ENCODE results near the gene DMRTC1.
"Not testable (repeated sequence)": the region's sequence is repeated elsewhere in the genome, so short reads cannot be mapped to it uniquely, and the experiment has no call there.

DMRTC1 gene

DNA sequence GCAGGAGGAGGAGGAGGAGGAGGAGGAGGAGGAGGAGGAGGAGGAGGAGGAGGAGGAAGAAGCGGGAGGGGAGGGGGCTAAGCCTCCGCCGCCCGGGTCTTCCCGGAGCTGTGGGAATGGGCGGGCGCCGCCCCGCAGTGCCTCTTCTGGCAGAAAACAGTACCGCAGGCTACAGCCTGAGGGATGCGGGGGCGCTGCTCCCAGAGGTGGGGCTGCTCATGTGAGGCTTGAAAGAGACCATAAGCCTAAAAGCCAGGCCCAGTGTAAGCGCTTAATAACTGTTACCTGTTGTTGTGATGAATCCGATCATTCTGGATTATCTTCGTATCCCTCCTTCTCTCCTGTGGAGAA, at the start of gene DMRTC1:
Gene DMRTC1, minus strand, starts transcription at position 19 of the 351 bp plus-strand sequence. CDS start 68,143 bp downstream, outside the sequence.
- not testable (repeated sequence) for H3K4me1 Mint-ChIP-seq (ENCODE audit: low read depth); H3K4me3 Mint-ChIP-seq; H3K36me3 Mint-ChIP-seq (ENCODE audit: low read depth); DNase-seq; H3K27me3 Mint-ChIP-seq; H3K27ac Mint-ChIP-seq; H3K9me3 Mint-ChIP-seq

GRCh38 chrX:72980894-72981469, 37.3 kb upstream of the DMRTC1 start:
- peaks cover 48% of the 10 kb centered on the region for H3K27me3 Mint-ChIP-seq
- not testable (repeated sequence) for H3K9me3 Mint-ChIP-seq; H3K4me1 Mint-ChIP-seq (ENCODE audit: low read depth); H3K27ac Mint-ChIP-seq; H3K4me3 Mint-ChIP-seq; DNase-seq; H3K36me3 Mint-ChIP-seq (ENCODE audit: low read depth)

GRCh38 chrX:72974885-72975284, 31.2 kb upstream of the DMRTC1 start:
- not testable (repeated sequence) for H3K9me3 Mint-ChIP-seq; H3K27ac Mint-ChIP-seq; H3K36me3 Mint-ChIP-seq (ENCODE audit: low read depth); H3K27me3 Mint-ChIP-seq; H3K4me3 Mint-ChIP-seq; H3K4me1 Mint-ChIP-seq (ENCODE audit: low read depth); DNase-seq

GRCh38 chrX:72971859-72972258, 28.2 kb upstream of the DMRTC1 start:
- not testable (repeated sequence) for H3K27ac Mint-ChIP-seq; H3K4me1 Mint-ChIP-seq (ENCODE audit: low read depth); H3K27me3 Mint-ChIP-seq; DNase-seq; H3K9me3 Mint-ChIP-seq; H3K4me3 Mint-ChIP-seq; H3K36me3 Mint-ChIP-seq (ENCODE audit: low read depth)

GRCh38 chrX:72959971-72960370, 16.3 kb upstream of the DMRTC1 start:
- not testable (repeated sequence) for H3K4me1 Mint-ChIP-seq (ENCODE audit: low read depth); H3K9me3 Mint-ChIP-seq; H3K36me3 Mint-ChIP-seq (ENCODE audit: low read depth); DNase-seq; H3K4me3 Mint-ChIP-seq; H3K27ac Mint-ChIP-seq; H3K27me3 Mint-ChIP-seq

- H3K4me1 Mint-ChIP-seq (ENCODE audit: low read depth); H3K36me3 Mint-ChIP-seq (ENCODE audit: low read depth); H3K4me3 Mint-ChIP-seq; H3K9me3 Mint-ChIP-seq; H3K27ac Mint-ChIP-seq; H3K27me3 Mint-ChIP-seq; DNase-seq: not testable (repeated sequence)
Observed at GRCh38 chrX:72943035-72943818, 410 bp downstream of the DMRTC1 start.

DNA sequence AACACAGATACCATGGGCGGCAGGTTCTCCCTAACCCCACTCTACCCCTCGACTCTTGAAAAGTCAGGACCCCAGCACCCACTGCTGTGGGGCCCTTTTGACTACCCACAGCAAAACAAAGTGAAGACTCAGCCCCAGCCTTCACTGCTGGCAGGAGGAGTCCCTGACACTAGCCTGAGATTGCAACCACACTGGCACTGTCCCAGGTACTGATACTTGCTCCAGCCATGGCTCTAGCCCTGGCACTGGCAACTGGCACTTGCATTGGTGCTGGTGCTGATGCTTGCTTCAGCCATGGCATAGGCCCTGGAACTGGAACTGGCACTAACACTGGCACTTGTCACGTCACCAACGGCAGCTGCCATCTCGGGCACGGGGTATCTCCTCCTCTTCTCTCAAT, 1.4 kb downstream of the DMRTC1 start:
- H3K4me1 Mint-ChIP-seq (ENCODE audit: low read depth); H3K4me3 Mint-ChIP-seq; H3K27me3 Mint-ChIP-seq; H3K27ac Mint-ChIP-seq; H3K36me3 Mint-ChIP-seq (ENCODE audit: low read depth); DNase-seq; H3K9me3 Mint-ChIP-seq: not testable (repeated sequence)

GRCh38 chrX:72937906-72938305, 5.7 kb downstream of the DMRTC1 start, which contains the start of gene FAM236A:
TSS of gene FAM236A (plus strand) at chrX:72938206. CDS start at chrX:72938263, 57 bp downstream.
- not testable (repeated sequence) for H3K27me3 Mint-ChIP-seq; DNase-seq; H3K27ac Mint-ChIP-seq; H3K4me3 Mint-ChIP-seq; H3K9me3 Mint-ChIP-seq; H3K36me3 Mint-ChIP-seq (ENCODE audit: low read depth); H3K4me1 Mint-ChIP-seq (ENCODE audit: low read depth)

GRCh38 chrX:72936882-72937455, 6.7 kb downstream of the DMRTC1 start:
- H3K9me3 Mint-ChIP-seq; H3K27ac Mint-ChIP-seq; H3K27me3 Mint-ChIP-seq; H3K4me3 Mint-ChIP-seq; H3K4me1 Mint-ChIP-seq (ENCODE audit: low read depth); DNase-seq; H3K36me3 Mint-ChIP-seq (ENCODE audit: low read depth): not testable (repeated sequence)

DNA sequence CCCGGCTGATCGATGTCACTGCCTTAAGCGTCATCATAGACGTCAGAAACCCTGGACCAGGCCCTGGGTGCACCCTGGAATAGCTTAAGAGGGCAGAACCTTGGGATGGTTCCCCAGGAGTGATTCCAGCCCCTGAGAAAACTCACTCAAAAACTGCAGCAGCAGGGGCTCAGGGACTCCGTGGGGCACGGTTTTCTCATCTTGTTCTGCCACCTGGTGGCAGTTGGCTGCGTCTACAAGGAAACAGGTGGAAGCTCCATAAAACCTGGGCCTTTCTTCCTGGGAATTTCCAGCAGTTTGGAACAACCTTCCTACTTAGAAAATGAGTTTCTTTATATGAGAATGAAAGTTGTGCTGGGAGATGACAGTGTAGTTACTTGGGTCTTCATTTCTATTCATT, 7.2 kb downstream of the DMRTC1 start:
- not testable (repeated sequence) for H3K36me3 Mint-ChIP-seq (ENCODE audit: low read depth); H3K4me3 Mint-ChIP-seq; DNase-seq; H3K9me3 Mint-ChIP-seq; H3K27me3 Mint-ChIP-seq; H3K4me1 Mint-ChIP-seq (ENCODE audit: low read depth); H3K27ac Mint-ChIP-seq

DNA sequence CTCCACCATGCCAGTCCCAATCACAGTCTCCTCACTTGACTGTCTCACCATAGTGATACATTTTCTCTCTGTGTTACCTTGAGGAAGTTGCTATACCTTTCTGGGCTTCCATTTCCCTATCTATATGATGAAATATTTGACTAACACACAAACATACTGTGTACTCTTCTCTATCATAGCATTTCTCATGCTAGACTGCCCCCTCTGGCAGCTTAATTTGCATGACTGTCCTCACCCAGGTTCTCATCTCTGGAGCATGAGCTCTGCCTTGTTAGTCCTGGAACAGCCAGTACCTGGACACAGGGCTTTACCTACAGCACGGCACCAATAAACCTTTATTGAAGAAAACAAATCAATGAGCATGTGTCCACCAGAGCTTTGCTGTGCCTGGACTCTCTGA, 11.4 kb downstream of the DMRTC1 start:
- not testable (repeated sequence) for H3K27ac Mint-ChIP-seq; H3K27me3 Mint-ChIP-seq; H3K4me3 Mint-ChIP-seq; H3K4me1 Mint-ChIP-seq (ENCODE audit: low read depth); H3K9me3 Mint-ChIP-seq; H3K36me3 Mint-ChIP-seq (ENCODE audit: low read depth); DNase-seq

DNA sequence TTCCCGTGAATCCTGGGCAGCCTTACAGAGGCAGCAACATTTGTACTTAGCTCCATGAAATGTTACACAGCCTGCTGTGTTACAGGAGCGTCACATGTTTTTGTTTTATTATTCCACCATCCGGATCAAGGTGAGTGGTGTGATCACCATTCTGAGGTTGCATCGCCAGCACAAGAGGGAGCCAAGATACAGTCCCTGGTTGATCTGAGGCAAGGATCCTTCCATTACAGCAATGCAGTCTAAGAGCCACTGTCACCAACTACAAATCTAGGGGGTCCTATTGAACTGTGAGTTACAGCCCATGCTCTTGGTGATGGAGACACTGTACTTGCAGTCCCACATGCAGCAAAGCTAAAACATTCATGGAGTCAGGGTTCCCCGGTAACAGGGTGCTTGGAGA, 27.5 kb downstream of the DMRTC1 start:
- H3K27me3 Mint-ChIP-seq; H3K27ac Mint-ChIP-seq; H3K9me3 Mint-ChIP-seq; H3K36me3 Mint-ChIP-seq (ENCODE audit: low read depth); H3K4me1 Mint-ChIP-seq (ENCODE audit: low read depth); DNase-seq; H3K4me3 Mint-ChIP-seq: not testable (repeated sequence)

GRCh38 chrX:72912315-72912714, 31.3 kb downstream of the DMRTC1 start, which contains the start of gene FAM236C:
TSS of gene FAM236C (plus strand) at chrX:72912615. CDS start at chrX:72912715, 100 bp downstream.
- DNase-seq; H3K4me3 Mint-ChIP-seq; H3K4me1 Mint-ChIP-seq (ENCODE audit: low read depth); H3K27me3 Mint-ChIP-seq; H3K36me3 Mint-ChIP-seq (ENCODE audit: low read depth); H3K9me3 Mint-ChIP-seq; H3K27ac Mint-ChIP-seq: not testable (repeated sequence)

GRCh38 chrX:72889740-72890139, 53.9 kb downstream of the DMRTC1 start:
- not testable (repeated sequence) for H3K4me1 Mint-ChIP-seq (ENCODE audit: low read depth); H3K27me3 Mint-ChIP-seq

DNA sequence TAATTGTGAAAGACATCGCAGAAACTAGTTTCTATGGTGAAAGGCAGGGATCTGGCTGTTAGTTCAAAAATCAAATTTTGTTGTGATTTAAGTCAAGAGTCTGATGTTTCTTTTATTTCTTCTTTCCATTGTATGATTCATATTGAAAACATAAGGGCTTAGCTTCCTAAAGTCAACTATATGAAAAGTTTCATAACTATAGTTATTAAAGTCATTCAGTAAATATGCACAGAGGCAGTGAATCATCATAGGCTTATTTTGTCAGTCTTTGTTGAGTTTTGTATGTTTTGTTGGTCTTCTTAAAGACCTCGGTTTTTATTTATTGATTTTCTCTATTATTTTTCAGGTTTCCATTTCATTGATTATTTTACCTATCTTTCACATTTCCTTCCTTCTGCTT, 60.7 kb downstream of the DMRTC1 start:
- DNase-seq; H3K4me3 Mint-ChIP-seq; H3K27ac Mint-ChIP-seq; H3K4me1 Mint-ChIP-seq (ENCODE audit: low read depth); H3K9me3 Mint-ChIP-seq; H3K27me3 Mint-ChIP-seq; H3K36me3 Mint-ChIP-seq (ENCODE audit: low read depth): not testable (repeated sequence)

More at GRCh38 chrX:72889740-72890139, 53.9 kb downstream of the DMRTC1 start:
- not testable (repeated sequence) for DNase-seq; H3K27ac Mint-ChIP-seq; H3K4me3 Mint-ChIP-seq; H3K36me3 Mint-ChIP-seq (ENCODE audit: low read depth); H3K9me3 Mint-ChIP-seq

All from activated T-cell treated with anti-CD3 and anti-CD28 coated beads, Interleukin-2, amount 50 U/mL, for 24 hours (primary cell).